WTC11 (cell line): Measurements from ENCODE around the gene TMEM81. TPM values are rescaled to one million over a fixed set of nuclear protein-coding genes. Genes with fewer than 3 reads are reported as not detected.
A peak's percentile ranks its signal among the peaks of the same experiment; 100 is the strongest.

Experiments
- ATAC-seq: fragments of 200-7000 bp; cut with Tn5 transposase; 2 replicates; pipeline ENCODE4 v1.10.0; 2021; ENCODE audit warnings: mild to moderate bottlenecking, moderate library complexity
- CTCF ChIA-PET: fragments of 300-600 bp; sonication (Branson Sonifier 250); formaldehyde crosslinking; loops from one replicate; lab custom pipeline; 2021; ENCODE audit warnings: antibody characterized with exemption; lab: Charles Lee
- POLR2A ChIA-PET: fragments of 350-600 bp; sonication (Branson Sonifier 250); formaldehyde crosslinking; loops from one replicate; lab custom pipeline; 2021; ENCODE audit warnings: antibody characterized with exemption; lab: Charles Lee
- DNase-seq: peaks from one replicate; pipeline ENCODE4 v3.0.0; 2021; ENCODE audit warnings: low spot score
- H3K27ac Mint-ChIP-seq: 2 replicates; pipeline ENCODE4 v1.8.0; 2021; ENCODE audit warnings: mixed read lengths
- H3K27me3 Mint-ChIP-seq: 2 replicates; pipeline ENCODE4 v1.8.0; 2021; ENCODE audit warnings: low read depth, mild to moderate bottlenecking, moderate library complexity, mixed read lengths
- H3K36me3 Mint-ChIP-seq: 2 replicates; pipeline ENCODE4 v1.8.0; 2021; ENCODE audit warnings: mixed read lengths
- H3K4me1 Mint-ChIP-seq: 2 replicates; pipeline ENCODE4 v1.8.0; 2022; ENCODE audit warnings: mixed read lengths
- H3K4me3 Mint-ChIP-seq: 2 replicates; pipeline ENCODE4 v1.8.0; 2021; ENCODE audit warnings: mild to moderate bottlenecking, moderate library complexity, mixed read lengths
- H3K9me3 Mint-ChIP-seq: 2 replicates; pipeline ENCODE4 v1.8.0; 2021; ENCODE audit warnings: mixed read lengths
- CREM ChIP-seq: sonication (generic); formaldehyde crosslinking; IDR thresholded peaks from 2 replicates; pipeline ENCODE4 v1.8.1; 2022; ENCODE audit warnings: mild to moderate bottlenecking, missing genetic modification reagents, moderate library complexity
- EMX1 ChIP-seq: fragments of 250-450 bp; sonication (Bioruptor Pico); IDR thresholded peaks from 2 replicates; pipeline ENCODE4 v1.8.0; 2021; ENCODE audit warnings: mild to moderate bottlenecking
- FOXJ3 ChIP-seq: sonication (generic); formaldehyde crosslinking; IDR thresholded peaks from 2 replicates; pipeline ENCODE4 v1.9.0; 2021; ENCODE audit warnings: missing genetic modification reagents, mild to moderate bottlenecking, borderline replicate concordance
- FOXK1 ChIP-seq: sonication (generic); formaldehyde crosslinking; IDR thresholded peaks from 2 replicates; pipeline ENCODE4 v1.8.0; 2022; ENCODE audit warnings: mild to moderate bottlenecking, moderate library complexity, missing genetic modification reagents
- GABPB1 ChIP-seq: sonication (generic); formaldehyde crosslinking; IDR thresholded peaks from 2 replicates; pipeline ENCODE4 v1.8.1; 2023; ENCODE audit warnings: mild to moderate bottlenecking, missing genetic modification reagents
- GTF2I ChIP-seq: fragments of 250-450 bp; sonication (Bioruptor Pico); conservative IDR thresholded peaks from 2 replicates; pipeline ENCODE4 v1.4.0; 2021; ENCODE audit warnings: mild to moderate bottlenecking
- HMGA2 ChIP-seq: fragments of 250-450 bp; sonication (Bioruptor Pico); IDR thresholded peaks from 2 replicates; pipeline ENCODE4 v1.4.0; 2021; ENCODE audit warnings: mild to moderate bottlenecking, moderate library complexity
- MYBL2 ChIP-seq: sonication (generic); formaldehyde crosslinking; IDR thresholded peaks from 2 replicates; pipeline ENCODE4 v1.8.1; 2023; ENCODE audit warnings: mild to moderate bottlenecking, moderate library complexity, missing genetic modification reagents
- NFYB ChIP-seq: sonication (generic); formaldehyde crosslinking; conservative IDR thresholded peaks from 2 replicates; pipeline ENCODE4 v1.8.0; 2022; ENCODE audit warnings: low read depth, missing genetic modification reagents
- TCF7 ChIP-seq: sonication (generic); formaldehyde crosslinking; IDR thresholded peaks from 2 replicates; pipeline ENCODE4 v1.8.0; 2022; ENCODE audit warnings: mild to moderate bottlenecking, low read depth, missing genetic modification reagents, moderate library complexity
- TEAD4 ChIP-seq: sonication (generic); formaldehyde crosslinking; IDR thresholded peaks from 2 replicates; pipeline ENCODE4 v1.8.0; 2022; ENCODE audit warnings: mild to moderate bottlenecking, missing genetic modification reagents
- ZNF396 ChIP-seq: fragments of 250-450 bp; sonication (Bioruptor Pico); IDR thresholded peaks from 2 replicates; pipeline ENCODE4 v1.8.0; 2021; ENCODE audit warnings: mild to moderate bottlenecking, moderate library complexity, borderline replicate concordance
- total RNA-seq: library from RNA; stranded (reverse); gene quantifications from 3 replicates; pipeline ENCODE4 v1.2.3, GENCODE V29; 2021
- TF ChIP-seq, protein P1 (sequence below): sonication (generic); formaldehyde crosslinking; IDR thresholded peaks from 2 replicates; pipeline ENCODE4 v1.8.0; 2023; ENCODE audit warnings: missing genetic modification reagents, mild to moderate bottlenecking, borderline replicate concordance
- TF ChIP-seq, protein P2 (sequence below): sonication (generic); formaldehyde crosslinking; IDR thresholded peaks from 2 replicates; pipeline ENCODE4 v1.8.0; 2022; ENCODE audit warnings: mild to moderate bottlenecking, missing genetic modification reagents
- TF ChIP-seq, protein P3 (sequence below): fragments of 250-450 bp; sonication (Bioruptor Pico); IDR thresholded peaks from 2 replicates; pipeline ENCODE4 v2.1.2; 2022; ENCODE audit warnings: mild to moderate bottlenecking, moderate library complexity
- TF ChIP-seq, protein P4 (sequence below): sonication (generic); formaldehyde crosslinking; IDR thresholded peaks from 2 replicates; pipeline ENCODE4 v1.8.0; 2023; ENCODE audit warnings: missing genetic modification reagents
- TF ChIP-seq, protein P5 (sequence below): fragments of 250-450 bp; sonication (Bioruptor Pico); IDR thresholded peaks from 2 replicates; pipeline ENCODE4 v1.9.0; 2021; ENCODE audit warnings: moderate library complexity, mild to moderate bottlenecking, inconsistent platforms, borderline replicate concordance
- TF ChIP-seq, protein P6 (sequence below): sonication (generic); formaldehyde crosslinking; IDR thresholded peaks from 2 replicates; pipeline ENCODE4 v1.8.1; 2023; ENCODE audit warnings: mild to moderate bottlenecking, missing genetic modification reagents
- TF ChIP-seq, protein P7 (sequence below): fragments of 200-600 bp; IDR thresholded peaks from 2 replicates; pipeline ENCODE4 v1.8.0; 2022; ENCODE audit warnings: antibody characterized with exemption
- TF ChIP-seq, protein P8 (sequence below): sonication (generic); formaldehyde crosslinking; conservative IDR thresholded peaks from 2 replicates; pipeline ENCODE4 v1.8.1; 2023; ENCODE audit warnings: mild to moderate bottlenecking, low read depth, missing genetic modification reagents, moderate library complexity
- TF ChIP-seq, protein P9 (sequence below): sonication (generic); formaldehyde crosslinking; IDR thresholded peaks from 2 replicates; pipeline ENCODE4 v1.8.1; 2022; ENCODE audit warnings: mild to moderate bottlenecking, moderate library complexity, missing genetic modification reagents

The TMEM81 gene
- total RNA-seq, 1 experiment from 2014 or later, result 7.5 TPM

DNA sequence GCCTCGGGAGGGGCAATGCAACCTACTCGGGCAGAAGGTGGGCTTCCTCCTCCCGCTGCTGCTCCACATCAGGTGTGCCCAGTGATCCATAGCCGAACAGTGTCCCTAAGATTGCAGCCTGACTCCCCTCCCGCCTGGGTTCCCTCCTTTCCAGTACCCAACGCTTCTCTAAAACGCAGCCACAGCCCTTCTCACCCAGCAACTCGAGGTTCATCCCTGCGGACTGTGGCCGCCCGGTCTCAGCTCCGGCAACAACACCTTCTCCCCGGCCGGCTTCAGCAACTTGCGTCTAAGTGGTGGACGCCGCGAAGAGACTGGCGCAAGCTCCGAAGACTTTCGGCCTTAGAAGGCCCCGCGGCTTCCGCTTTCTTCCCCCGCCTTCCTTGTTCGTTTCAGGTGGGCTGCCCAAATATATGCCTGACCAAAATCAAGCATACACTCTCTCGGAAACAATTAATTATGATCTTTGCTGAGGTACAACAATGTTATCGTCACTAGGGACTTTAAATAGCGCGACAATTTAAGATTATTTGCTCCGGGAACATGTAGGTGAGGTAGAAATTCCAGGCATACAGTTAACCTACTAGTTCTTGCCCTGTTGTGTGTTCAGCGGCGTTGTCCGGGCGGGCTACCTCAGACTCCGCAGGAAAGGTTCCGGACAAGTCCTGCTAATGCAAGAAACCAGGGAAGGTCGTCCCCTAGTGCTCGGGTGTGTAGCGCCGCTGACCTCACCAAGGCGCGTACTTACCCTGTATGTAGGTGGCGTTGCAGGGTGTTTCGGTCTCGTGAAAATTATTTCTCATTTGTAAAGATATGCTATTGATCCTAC lies 37.6 kb upstream of the TMEM81 start, which contains the start of gene RBBP5:
Gene RBBP5 (minus strand): TSS at position 319 of the 829 bp plus-strand sequence. CDS start 105 bp downstream, at position 214.
- no peaks in the 10 kb centered on the region; the same call in 1 of the 2 replicates for H3K27me3 Mint-ChIP-seq
- POLR2A ChIA-PET, result interaction anchor here (0.5 to 2.2 kb wide), 5 partner anchors 25 to 606 kb away, joined by 3 to 9 read pairs (median 4); partner anchors contain the start of genes MDM4 and TMCC2
- CTCF ChIA-PET, result interaction anchor here (0.7 to 3.4 kb wide), 12 partner anchors 19 to 326 kb away, joined by 3 to 28 read pairs (median 4); partner anchors contain the start of gene TMCC2
- TF ChIP-seq ZNF396 (CRISPR knock-in tag) (no peak), TCF7 (CRISPR knock-in tag) (no peak), FOXJ3 (CRISPR knock-in tag) (no peak), NFYB (CRISPR knock-in tag) (0 out of 2 replicates have a peak, but pooled peaks have one; percentile 19), GABPB1 (CRISPR knock-in tag) (peak; percentile 82), GTF2I (no peak), CREM (CRISPR knock-in tag) (peak; percentile 75), EMX1 (CRISPR knock-in tag) (no peak), MYBL2 (peak; percentile 81; the same call in 1 of the 2 replicates), TEAD4 (CRISPR knock-in tag) (peak; percentile 75; the same call in 1 of the 2 replicates), HMGA2 (CRISPR knock-in tag) (peak; percentile 4; the same call in 1 of the 2 replicates), FOXK1 (CRISPR knock-in tag) (peak; percentile 99)
- TF ChIP-seq, protein P1, sequence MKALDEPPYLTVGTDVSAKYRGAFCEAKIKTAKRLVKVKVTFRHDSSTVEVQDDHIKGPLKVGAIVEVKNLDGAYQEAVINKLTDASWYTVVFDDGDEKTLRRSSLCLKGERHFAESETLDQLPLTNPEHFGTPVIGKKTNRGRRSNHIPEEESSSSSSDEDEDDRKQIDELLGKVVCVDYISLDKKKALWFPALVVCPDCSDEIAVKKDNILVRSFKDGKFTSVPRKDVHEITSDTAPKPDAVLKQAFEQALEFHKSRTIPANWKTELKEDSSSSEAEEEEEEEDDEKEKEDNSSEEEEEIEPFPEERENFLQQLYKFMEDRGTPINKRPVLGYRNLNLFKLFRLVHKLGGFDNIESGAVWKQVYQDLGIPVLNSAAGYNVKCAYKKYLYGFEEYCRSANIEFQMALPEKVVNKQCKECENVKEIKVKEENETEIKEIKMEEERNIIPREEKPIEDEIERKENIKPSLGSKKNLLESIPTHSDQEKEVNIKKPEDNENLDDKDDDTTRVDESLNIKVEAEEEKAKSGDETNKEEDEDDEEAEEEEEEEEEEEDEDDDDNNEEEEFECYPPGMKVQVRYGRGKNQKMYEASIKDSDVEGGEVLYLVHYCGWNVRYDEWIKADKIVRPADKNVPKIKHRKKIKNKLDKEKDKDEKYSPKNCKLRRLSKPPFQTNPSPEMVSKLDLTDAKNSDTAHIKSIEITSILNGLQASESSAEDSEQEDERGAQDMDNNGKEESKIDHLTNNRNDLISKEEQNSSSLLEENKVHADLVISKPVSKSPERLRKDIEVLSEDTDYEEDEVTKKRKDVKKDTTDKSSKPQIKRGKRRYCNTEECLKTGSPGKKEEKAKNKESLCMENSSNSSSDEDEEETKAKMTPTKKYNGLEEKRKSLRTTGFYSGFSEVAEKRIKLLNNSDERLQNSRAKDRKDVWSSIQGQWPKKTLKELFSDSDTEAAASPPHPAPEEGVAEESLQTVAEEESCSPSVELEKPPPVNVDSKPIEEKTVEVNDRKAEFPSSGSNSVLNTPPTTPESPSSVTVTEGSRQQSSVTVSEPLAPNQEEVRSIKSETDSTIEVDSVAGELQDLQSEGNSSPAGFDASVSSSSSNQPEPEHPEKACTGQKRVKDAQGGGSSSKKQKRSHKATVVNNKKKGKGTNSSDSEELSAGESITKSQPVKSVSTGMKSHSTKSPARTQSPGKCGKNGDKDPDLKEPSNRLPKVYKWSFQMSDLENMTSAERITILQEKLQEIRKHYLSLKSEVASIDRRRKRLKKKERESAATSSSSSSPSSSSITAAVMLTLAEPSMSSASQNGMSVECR (CRISPR knock-in tag), result peak; percentile 74; the same call in 1 of the 2 replicates
- TF ChIP-seq, protein P2, sequence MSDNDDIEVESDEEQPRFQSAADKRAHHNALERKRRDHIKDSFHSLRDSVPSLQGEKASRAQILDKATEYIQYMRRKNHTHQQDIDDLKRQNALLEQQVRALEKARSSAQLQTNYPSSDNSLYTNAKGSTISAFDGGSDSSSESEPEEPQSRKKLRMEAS (CRISPR knock-in tag), result peak; percentile 63; the same call in 1 of the 2 replicates
- TF ChIP-seq, protein P3, sequence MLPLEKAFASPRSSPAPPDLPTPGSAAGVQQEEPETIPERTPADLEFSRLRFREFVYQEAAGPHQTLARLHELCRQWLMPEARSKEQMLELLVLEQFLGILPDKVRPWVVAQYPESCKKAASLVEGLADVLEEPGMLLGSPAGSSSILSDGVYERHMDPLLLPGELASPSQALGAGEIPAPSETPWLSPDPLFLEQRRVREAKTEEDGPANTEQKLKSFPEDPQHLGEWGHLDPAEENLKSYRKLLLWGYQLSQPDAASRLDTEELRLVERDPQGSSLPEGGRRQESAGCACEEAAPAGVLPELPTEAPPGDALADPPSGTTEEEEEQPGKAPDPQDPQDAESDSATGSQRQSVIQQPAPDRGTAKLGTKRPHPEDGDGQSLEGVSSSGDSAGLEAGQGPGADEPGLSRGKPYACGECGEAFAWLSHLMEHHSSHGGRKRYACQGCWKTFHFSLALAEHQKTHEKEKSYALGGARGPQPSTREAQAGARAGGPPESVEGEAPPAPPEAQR (CRISPR knock-in tag), result 0 out of 2 replicates have a peak, but pooled peaks have one; percentile 26
- TF ChIP-seq, protein P4, sequence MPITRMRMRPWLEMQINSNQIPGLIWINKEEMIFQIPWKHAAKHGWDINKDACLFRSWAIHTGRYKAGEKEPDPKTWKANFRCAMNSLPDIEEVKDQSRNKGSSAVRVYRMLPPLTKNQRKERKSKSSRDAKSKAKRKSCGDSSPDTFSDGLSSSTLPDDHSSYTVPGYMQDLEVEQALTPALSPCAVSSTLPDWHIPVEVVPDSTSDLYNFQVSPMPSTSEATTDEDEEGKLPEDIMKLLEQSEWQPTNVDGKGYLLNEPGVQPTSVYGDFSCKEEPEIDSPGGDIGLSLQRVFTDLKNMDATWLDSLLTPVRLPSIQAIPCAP, result peak; percentile 27; the same call in 1 of the 2 replicates
- TF ChIP-seq, protein P5, sequence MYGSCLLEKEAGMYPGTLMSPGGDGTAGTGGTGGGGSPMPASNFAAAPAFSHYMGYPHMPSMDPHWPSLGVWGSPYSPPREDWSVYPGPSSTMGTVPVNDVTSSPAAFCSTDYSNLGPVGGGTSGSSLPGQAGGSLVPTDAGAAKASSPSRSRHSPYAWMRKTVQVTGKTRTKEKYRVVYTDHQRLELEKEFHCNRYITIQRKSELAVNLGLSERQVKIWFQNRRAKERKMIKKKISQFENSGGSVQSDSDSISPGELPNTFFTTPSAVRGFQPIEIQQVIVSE (CRISPR knock-in tag), result no peak
- TF ChIP-seq, protein P6, sequence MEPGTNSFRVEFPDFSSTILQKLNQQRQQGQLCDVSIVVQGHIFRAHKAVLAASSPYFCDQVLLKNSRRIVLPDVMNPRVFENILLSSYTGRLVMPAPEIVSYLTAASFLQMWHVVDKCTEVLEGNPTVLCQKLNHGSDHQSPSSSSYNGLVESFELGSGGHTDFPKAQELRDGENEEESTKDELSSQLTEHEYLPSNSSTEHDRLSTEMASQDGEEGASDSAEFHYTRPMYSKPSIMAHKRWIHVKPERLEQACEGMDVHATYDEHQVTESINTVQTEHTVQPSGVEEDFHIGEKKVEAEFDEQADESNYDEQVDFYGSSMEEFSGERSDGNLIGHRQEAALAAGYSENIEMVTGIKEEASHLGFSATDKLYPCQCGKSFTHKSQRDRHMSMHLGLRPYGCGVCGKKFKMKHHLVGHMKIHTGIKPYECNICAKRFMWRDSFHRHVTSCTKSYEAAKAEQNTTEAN (CRISPR knock-in tag), result peak; percentile 65; the same call in 1 of the 2 replicates
- TF ChIP-seq, protein P7, sequence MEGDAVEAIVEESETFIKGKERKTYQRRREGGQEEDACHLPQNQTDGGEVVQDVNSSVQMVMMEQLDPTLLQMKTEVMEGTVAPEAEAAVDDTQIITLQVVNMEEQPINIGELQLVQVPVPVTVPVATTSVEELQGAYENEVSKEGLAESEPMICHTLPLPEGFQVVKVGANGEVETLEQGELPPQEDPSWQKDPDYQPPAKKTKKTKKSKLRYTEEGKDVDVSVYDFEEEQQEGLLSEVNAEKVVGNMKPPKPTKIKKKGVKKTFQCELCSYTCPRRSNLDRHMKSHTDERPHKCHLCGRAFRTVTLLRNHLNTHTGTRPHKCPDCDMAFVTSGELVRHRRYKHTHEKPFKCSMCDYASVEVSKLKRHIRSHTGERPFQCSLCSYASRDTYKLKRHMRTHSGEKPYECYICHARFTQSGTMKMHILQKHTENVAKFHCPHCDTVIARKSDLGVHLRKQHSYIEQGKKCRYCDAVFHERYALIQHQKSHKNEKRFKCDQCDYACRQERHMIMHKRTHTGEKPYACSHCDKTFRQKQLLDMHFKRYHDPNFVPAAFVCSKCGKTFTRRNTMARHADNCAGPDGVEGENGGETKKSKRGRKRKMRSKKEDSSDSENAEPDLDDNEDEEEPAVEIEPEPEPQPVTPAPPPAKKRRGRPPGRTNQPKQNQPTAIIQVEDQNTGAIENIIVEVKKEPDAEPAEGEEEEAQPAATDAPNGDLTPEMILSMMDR, result no peak
- TF ChIP-seq, protein P8, sequence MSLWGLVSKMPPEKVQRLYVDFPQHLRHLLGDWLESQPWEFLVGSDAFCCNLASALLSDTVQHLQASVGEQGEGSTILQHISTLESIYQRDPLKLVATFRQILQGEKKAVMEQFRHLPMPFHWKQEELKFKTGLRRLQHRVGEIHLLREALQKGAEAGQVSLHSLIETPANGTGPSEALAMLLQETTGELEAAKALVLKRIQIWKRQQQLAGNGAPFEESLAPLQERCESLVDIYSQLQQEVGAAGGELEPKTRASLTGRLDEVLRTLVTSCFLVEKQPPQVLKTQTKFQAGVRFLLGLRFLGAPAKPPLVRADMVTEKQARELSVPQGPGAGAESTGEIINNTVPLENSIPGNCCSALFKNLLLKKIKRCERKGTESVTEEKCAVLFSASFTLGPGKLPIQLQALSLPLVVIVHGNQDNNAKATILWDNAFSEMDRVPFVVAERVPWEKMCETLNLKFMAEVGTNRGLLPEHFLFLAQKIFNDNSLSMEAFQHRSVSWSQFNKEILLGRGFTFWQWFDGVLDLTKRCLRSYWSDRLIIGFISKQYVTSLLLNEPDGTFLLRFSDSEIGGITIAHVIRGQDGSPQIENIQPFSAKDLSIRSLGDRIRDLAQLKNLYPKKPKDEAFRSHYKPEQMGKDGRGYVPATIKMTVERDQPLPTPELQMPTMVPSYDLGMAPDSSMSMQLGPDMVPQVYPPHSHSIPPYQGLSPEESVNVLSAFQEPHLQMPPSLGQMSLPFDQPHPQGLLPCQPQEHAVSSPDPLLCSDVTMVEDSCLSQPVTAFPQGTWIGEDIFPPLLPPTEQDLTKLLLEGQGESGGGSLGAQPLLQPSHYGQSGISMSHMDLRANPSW, result no peak
- TF ChIP-seq, protein P9, sequence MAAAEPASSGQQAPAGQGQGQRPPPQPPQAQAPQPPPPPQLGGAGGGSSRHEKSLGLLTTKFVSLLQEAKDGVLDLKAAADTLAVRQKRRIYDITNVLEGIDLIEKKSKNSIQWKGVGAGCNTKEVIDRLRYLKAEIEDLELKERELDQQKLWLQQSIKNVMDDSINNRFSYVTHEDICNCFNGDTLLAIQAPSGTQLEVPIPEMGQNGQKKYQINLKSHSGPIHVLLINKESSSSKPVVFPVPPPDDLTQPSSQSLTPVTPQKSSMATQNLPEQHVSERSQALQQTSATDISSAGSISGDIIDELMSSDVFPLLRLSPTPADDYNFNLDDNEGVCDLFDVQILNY (CRISPR knock-in tag), result peak; percentile 24; the same call in 1 of the 2 replicates

More for the DNA sequence above, 37.6 kb upstream of the TMEM81 start, which contains the start of gene RBBP5:
- Mint-ChIP-seq H3K4me1 (peaks cover 18% of the 10 kb centered on the region), H3K36me3 (peaks cover 2% of the 10 kb centered on the region), H3K27ac (peak within 1 kb of the TSS; percentile 100), H3K4me3 (peak within 1 kb of the TSS; percentile 98), H3K9me3 (no peaks in the 10 kb centered on the region)
- ATAC-seq (peak; percentile 100), DNase-seq (peak; percentile 96)
